IPS DF 6.9 (cell line): ENCODE data around the gene ST8SIA6.
"Not testable (repeated sequence)": the region's sequence is repeated elsewhere in the genome, so short reads cannot be mapped to it uniquely, and the experiment has no call there.

Experiments
- DNase-seq: peaks from one replicate; pipeline ENCODE4 v3.0.0-alpha.2; 2013; ENCODE audit warnings: low read depth, low spot score
- H3K27ac ChIP-seq: one replicate; pipeline ENCODE4 v1.5.1; 2013; ENCODE audit warnings: low read length, control low read depth
- H3K27me3 ChIP-seq: 2 replicates; pipeline ENCODE4 v1.6.1; 2013; ENCODE audit warnings: mild to moderate bottlenecking, low read length; ENCODE audit not compliant: control insufficient read depth, insufficient read depth
- H3K36me3 ChIP-seq: 2 replicates; pipeline ENCODE4 v1.6.1; 2013; ENCODE audit warnings: low read length; ENCODE audit not compliant: control insufficient read depth, insufficient read depth
- H3K4me1 ChIP-seq: 2 replicates; pipeline ENCODE4 v1.6.1; 2013; ENCODE audit warnings: low read length; ENCODE audit not compliant: control insufficient read depth, insufficient read depth
- H3K4me3 ChIP-seq: 2 replicates; pipeline ENCODE4 v1.5.1; 2013; ENCODE audit warnings: mild to moderate bottlenecking, low read length
- H3K9me3 ChIP-seq: 2 replicates; pipeline ENCODE4 v1.6.1; 2013; ENCODE audit warnings: low read length, inconsistent platforms; ENCODE audit not compliant: control insufficient read depth, insufficient read depth
- WGBS: extraction: QIAGEN DNeasy Blood & Tissue Kit; methylation state at CpG from one replicate; pipeline ENCODE4 v1.1.7; 2013; ENCODE audit warnings: mixed read lengths, missing lambda C conversion rate; ENCODE audit not compliant: insufficient read length, insufficient coverage; 5-methylcytosine and 5-hydroxymethylcytosine counted together

Gene ST8SIA6

DNA sequence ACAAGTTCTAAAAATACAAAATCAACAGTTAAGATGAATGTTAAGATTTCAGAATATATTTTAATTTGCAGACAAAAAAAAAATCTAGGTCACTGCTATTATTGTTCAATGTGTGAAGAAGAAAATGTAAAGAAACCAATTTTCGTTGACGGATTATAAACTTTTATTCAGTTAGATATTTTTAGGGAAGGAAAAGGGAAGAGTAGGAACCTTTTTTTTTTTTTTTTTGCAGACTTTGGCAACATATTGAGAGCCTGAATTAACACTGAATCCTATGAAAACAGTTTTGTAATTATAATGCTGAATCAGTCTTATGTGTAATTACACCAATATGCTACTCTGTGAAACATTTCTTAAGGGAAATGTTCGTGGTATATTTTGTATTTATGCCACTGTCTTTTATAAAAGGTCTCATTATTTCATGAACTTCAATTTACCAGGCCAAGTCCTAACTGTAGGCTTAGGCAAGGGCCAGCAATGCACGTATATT, 106.3 kb downstream of the ST8SIA6 start:
- Histone ChIP-seq H3K27ac (no peak overlapping the region), H3K36me3 (no peaks in the 10 kb centered on the region), H3K4me1 (no peaks in the 10 kb centered on the region), H3K27me3 (no peaks in the 10 kb centered on the region), H3K9me3 (no peaks in the 10 kb centered on the region), H3K4me3 (no peak overlapping the region)
- DNase-seq: no peak
- WGBS: no CpG with 5 or more reads among the region's 4 CpGs

DNA sequence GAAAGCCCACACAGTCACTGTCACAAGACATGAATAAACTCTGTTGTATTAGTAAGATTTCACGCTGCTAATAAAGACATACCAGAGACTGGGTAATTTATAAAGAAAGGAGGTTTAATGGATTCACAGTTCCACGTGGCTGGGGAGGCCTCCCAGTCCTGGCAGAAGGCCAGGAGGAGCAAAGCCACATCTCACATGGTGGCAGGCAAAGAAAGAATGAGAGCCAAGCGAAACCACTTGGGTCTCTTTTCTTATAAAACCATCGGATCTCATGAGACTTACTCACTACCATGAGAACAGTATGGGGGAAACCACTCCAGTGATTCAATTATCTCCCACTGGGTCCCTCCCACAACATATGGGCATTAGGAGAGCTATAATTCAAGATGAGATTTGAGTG, 110.2 kb downstream of the ST8SIA6 start:
- WGBS: no CpG with 5 or more reads among the region's 4 CpGs
- no peaks in the 10 kb centered on the region for H3K36me3 ChIP-seq
- H3K27ac ChIP-seq: no peak overlapping the region
- H3K4me1 ChIP-seq: no peaks in the 10 kb centered on the region
- no peak for DNase-seq
- no peaks in the 10 kb centered on the region; the same call in 1 of the 2 replicates for H3K9me3 ChIP-seq
- H3K4me3 ChIP-seq: no peak overlapping the region
- H3K27me3 ChIP-seq: no peaks in the 10 kb centered on the region

GRCh38 chr10:17343118-17343517, 111.3 kb downstream of the ST8SIA6 start:
- no CpG with 5 or more reads among the region's 3 CpGs for WGBS
- Histone ChIP-seq H3K27ac (no peak overlapping the region), H3K4me1 (no peaks in the 10 kb centered on the region), H3K27me3 (no peaks in the 10 kb centered on the region), H3K36me3 (no peaks in the 10 kb centered on the region), H3K4me3 (no peak overlapping the region), H3K9me3 (no peaks in the 10 kb centered on the region; the same call in 1 of the 2 replicates)
- no peak for DNase-seq

DNA sequence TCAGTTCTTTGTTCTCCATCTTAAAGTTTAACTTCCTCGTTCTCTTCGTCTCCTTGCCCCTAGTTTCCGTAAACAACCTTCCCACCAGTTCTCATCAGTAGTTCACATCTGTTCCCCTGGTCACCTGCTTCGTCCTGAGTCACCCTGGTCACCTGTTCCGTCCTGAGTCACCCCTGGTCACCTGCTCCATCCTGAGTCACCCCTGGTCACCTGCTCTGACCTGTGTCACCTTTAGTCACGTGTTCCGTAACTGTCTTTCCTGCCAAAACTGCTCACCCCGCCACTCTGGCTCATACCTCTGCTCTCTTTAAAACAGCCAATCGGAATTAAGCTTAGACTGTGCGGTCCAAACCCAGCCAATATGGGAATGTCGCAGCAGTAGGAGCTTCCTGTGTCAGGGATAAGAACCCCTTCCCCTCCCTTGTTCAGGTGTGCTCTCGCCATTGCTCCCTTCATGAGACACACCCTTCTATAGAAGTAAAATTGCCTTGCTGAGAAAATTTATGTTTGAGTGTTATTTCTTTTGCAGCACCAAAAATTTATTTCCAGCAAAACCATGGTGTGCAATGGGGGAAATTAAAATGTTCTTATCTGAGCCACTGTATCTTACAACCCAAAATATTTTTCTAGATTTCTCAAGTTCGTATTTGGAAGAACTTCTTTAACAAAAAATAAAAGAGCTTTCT, 114.1 kb downstream of the ST8SIA6 start:
- Histone ChIP-seq H3K27ac (no peak overlapping the region), H3K4me1 (no peaks in the 10 kb centered on the region), H3K27me3 (no peaks in the 10 kb centered on the region), H3K9me3 (no peaks in the 10 kb centered on the region; the same call in 1 of the 2 replicates), H3K4me3 (no peak overlapping the region), H3K36me3 (no peaks in the 10 kb centered on the region)
- no CpG with 5 or more reads among the region's 13 CpGs for WGBS
- DNase-seq: no peak

- H3K4me1 ChIP-seq: no peaks in the 10 kb centered on the region
- no peak overlapping the region for H3K27ac ChIP-seq
- DNase-seq: no peak
- no CpG with 5 or more reads among the region's 2 CpGs for WGBS
- H3K36me3 ChIP-seq: no peaks in the 10 kb centered on the region
- no peaks in the 10 kb centered on the region for H3K9me3 ChIP-seq
- no peak overlapping the region for H3K4me3 ChIP-seq
- no peaks in the 10 kb centered on the region for H3K27me3 ChIP-seq
Measured at GRCh38 chr10:17335065-17335464, 119.3 kb downstream of the ST8SIA6 start.

DNA sequence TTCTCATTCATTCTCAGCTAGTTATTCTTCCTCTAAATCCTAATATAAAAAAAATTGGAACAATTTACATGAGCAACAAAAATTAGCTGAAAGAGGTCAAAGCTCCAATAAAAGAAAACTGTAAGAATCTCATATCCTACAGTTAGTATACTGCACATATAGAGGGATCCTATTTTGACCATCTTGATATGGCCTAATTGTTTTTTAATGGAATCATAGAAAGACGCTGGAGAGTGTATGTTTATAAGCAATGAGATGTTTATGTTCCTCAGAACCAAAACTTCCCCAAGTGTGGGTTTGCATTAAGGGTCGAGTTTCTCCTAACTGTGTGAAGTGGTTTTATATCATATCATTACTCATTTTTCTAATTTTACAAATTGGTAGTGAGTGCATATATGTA, 123.9 kb downstream of the ST8SIA6 start:
- WGBS: no CpG with 5 or more reads among the region's 2 CpGs
- H3K27me3 ChIP-seq: no peaks in the 10 kb centered on the region
- no peak overlapping the region for H3K27ac ChIP-seq
- H3K9me3 ChIP-seq: no peaks in the 10 kb centered on the region
- no peak overlapping the region for H3K4me3 ChIP-seq
- H3K36me3 ChIP-seq: no peaks in the 10 kb centered on the region
- no peaks in the 10 kb centered on the region for H3K4me1 ChIP-seq
- DNase-seq: no peak

DNA sequence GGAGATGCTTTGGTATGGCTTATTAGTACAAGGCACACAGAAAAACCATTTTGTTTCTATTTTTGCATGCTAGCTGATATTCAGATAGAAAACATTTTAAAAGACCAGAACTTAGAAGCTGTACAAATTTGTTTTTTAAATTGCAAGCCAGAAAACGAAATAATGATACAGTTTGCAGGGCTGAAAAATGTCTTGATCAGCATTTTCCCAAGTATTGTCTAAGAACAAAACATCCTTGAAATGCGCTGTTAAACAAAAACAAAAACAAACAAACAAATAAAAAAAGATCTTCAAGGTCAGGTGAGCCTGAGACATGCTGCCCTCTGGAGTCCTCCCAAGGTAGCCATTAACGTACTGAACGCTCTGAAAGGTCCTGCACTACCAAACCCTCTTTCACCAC, 128.0 kb downstream of the ST8SIA6 start:
- Histone ChIP-seq H3K9me3 (no peaks in the 10 kb centered on the region), H3K4me3 (no peak overlapping the region), H3K27me3 (no peaks in the 10 kb centered on the region), H3K27ac (no peak overlapping the region), H3K4me1 (no peaks in the 10 kb centered on the region), H3K36me3 (no peaks in the 10 kb centered on the region)
- WGBS: no CpG with 5 or more reads among the region's 4 CpGs
- DNase-seq: no peak

GRCh38 chr10:17321957-17322356, 132.4 kb downstream of the ST8SIA6 start:
- not testable (repeated sequence) for H3K27me3 ChIP-seq, DNase-seq, H3K27ac ChIP-seq, H3K36me3 ChIP-seq, H3K9me3 ChIP-seq, H3K4me3 ChIP-seq, H3K4me1 ChIP-seq
- 100% methylated on average over 1 of the region's 3 CpGs for WGBS

DNA sequence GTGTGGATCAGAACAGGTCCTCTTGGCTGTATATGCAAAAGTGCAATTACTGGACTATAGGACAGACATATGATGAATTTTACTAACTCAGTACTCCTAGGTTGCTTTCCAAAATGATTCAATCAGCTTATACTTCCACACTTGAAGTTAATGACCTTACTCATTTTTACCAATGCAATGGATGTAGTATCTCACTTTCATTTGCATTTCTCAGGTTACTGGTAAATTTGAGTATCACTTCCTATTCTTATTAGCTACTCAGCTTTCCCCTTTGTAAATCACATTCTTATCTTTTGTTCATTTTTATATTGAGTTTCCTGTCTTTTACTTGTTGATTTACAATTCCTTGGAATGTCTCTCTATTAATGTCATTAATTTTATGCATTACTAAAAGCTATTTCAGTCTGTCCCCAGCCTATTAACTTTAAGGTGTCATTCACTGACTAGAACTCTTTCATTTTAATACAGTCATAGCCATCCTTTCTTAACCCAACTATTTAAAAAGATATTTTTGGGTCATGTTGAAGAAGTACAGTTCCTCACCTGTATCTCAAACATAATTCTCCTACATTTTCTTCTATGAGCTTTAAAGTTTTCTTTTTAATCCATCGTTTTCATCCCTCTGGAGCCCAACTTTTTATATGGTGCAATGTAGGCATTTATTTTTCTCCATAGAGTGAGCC, 137.8 kb downstream of the ST8SIA6 start:
- no peak for DNase-seq
- Histone ChIP-seq H3K27ac (no peak overlapping the region), H3K27me3 (no peaks in the 10 kb centered on the region), H3K4me1 (no peaks in the 10 kb centered on the region), H3K4me3 (no peak overlapping the region), H3K9me3 (no peaks in the 10 kb centered on the region), H3K36me3 (no peaks in the 10 kb centered on the region)
- WGBS: no CpG with 5 or more reads among the region's 1 CpG

DNA sequence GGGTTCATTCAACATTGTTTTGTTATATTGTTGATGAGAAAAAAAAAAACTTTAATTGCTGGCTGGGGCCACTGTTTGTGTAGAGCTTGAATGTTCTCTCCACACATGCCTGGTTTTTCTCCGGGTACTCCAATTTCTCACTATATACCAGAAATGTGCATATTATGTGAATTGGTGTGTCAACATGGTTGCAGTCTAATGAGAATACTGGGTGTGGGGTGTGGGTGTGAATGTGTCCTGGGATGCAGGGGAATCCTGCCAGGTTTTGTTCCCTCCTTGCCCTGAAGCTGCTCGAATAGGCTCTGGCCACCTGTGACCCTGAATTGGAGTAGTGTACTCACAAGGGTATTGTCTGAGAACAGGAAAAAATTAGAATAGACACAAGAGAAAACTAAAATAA, 145.0 kb downstream of the ST8SIA6 start:
- H3K36me3 ChIP-seq: no peaks in the 10 kb centered on the region
- no peaks in the 10 kb centered on the region for H3K9me3 ChIP-seq
- no peak overlapping the region for H3K27ac ChIP-seq
- H3K27me3 ChIP-seq: no peaks in the 10 kb centered on the region
- no peaks in the 10 kb centered on the region for H3K4me1 ChIP-seq
- no peak for DNase-seq
- H3K4me3 ChIP-seq: no peak overlapping the region
- WGBS: no CpG with 5 or more reads among the region's 2 CpGs

- no peak for DNase-seq
- Histone ChIP-seq H3K9me3 (no peaks in the 10 kb centered on the region), H3K27ac (no peak overlapping the region), H3K4me1 (no peaks in the 10 kb centered on the region), H3K36me3 (no peaks in the 10 kb centered on the region), H3K27me3 (no peaks in the 10 kb centered on the region), H3K4me3 (no peak overlapping the region)
- no CpG with 5 or more reads among the region's 3 CpGs for WGBS
Measured at GRCh38 chr10:17307123-17307522, 147.3 kb downstream of the ST8SIA6 start.
